H1 (cell line): Measurements from ENCODE around the gene CAMTA1. TPM values are rescaled to one million over a fixed set of nuclear protein-coding genes. Genes with fewer than 3 reads are reported as not detected.

Experiments used
- CTCF ChIA-PET: fragments of 300-600 bp; sonication (Branson Sonifier 250); formaldehyde crosslinking; loops from one replicate; lab custom pipeline; 2021; ENCODE audit not compliant: partially characterized antibody; lab: Charles Lee
- POLR2A ChIA-PET: fragments of 300-600 bp; sonication (Branson Sonifier 250); formaldehyde crosslinking; loops from one replicate; lab custom pipeline; 2021; ENCODE audit warnings: inconsistent platforms; ENCODE audit not compliant: partially characterized antibody; lab: Charles Lee
- DNase-seq, 2 experiments: peaks; one replicate each; pipeline versions ENCODE4 v3.0.0 to v3.0.0-alpha.2; 2010 to 2022; ENCODE audit warnings: low spot score in 2 of 2, low read depth in 1 of 2, mixed read lengths in 1 of 2
- FAIRE-seq: peaks from 2 replicates; lab custom pipeline; 2011; peaks lifted over from hg19 to GRCh38; lab: Jason Lieb, UNC
- H2AFZ ChIP-seq: 2 replicates; pipeline ENCODE4 v1.8.1; 2012; ENCODE audit warnings: low read length, inconsistent platforms
- H2AK5ac ChIP-seq: 2 replicates; pipeline ENCODE4 v1.6.1; 2013; ENCODE audit warnings: low read depth, low read length
- H2BK120ac ChIP-seq: replicated peaks from 2 replicates; pipeline ENCODE3; 2013; ENCODE audit warnings: low read depth, low read length, inconsistent platforms
- H2BK12ac ChIP-seq: 2 replicates; pipeline ENCODE4 v1.6.1; 2013; ENCODE audit warnings: low read depth, low read length
- H2BK15ac ChIP-seq: 2 replicates; pipeline ENCODE4 v1.6.1; 2013; ENCODE audit warnings: low read length
- H2BK20ac ChIP-seq: 2 replicates; pipeline ENCODE4 v1.6.1; 2013; ENCODE audit warnings: low read length
- H2BK5ac ChIP-seq: 2 replicates; pipeline ENCODE4 v1.6.1; 2013; ENCODE audit warnings: low read depth, low read length
- H3K14ac ChIP-seq: 2 replicates; pipeline ENCODE4 v1.6.1; 2013; ENCODE audit warnings: inconsistent platforms; ENCODE audit not compliant: insufficient read length
- H3K18ac ChIP-seq: 2 replicates; pipeline ENCODE4 v1.6.1; 2013; ENCODE audit warnings: low read length; ENCODE audit errors: extremely low read depth
- H3K23ac ChIP-seq: 2 replicates; pipeline ENCODE4 v1.6.1; 2013; ENCODE audit warnings: inconsistent platforms; ENCODE audit not compliant: insufficient read length
- H3K23me2 ChIP-seq: 2 replicates; pipeline ENCODE4 v1.6.1; 2013; ENCODE audit warnings: low read depth, low read length
- H3K27ac ChIP-seq: 2 replicates; pipeline ENCODE4 v1.6.1; 2011; ENCODE audit warnings: low read depth, low read length, inconsistent platforms
- H3K27me3 ChIP-seq, 4 experiments: replicated peaks in 1 of 4; 1 replicate in 1 of 4; 2 replicates in 3 of 4; pipeline versions ENCODE4 v1.6.1 to v1.8.1; 2011 to 2013; ENCODE audit warnings: low read length in 3 of 4, mild to moderate bottlenecking in 3 of 4, inconsistent platforms in 2 of 4, mixed read lengths in 2 of 4, moderate library complexity in 1 of 4; ENCODE audit not compliant: control insufficient read depth in 3 of 4, insufficient read depth in 3 of 4; ENCODE audit errors: extremely low read depth in 1 of 4
- H3K36me3 ChIP-seq, 4 experiments: 2 replicates each; pipeline versions ENCODE4 v1.6.1 to v1.8.1; 2011 to 2013; ENCODE audit warnings: mild to moderate bottlenecking in 4 of 4, low read length in 3 of 4, moderate library complexity in 2 of 4, control low read depth in 1 of 4, inconsistent platforms in 1 of 4; ENCODE audit not compliant: insufficient read depth in 4 of 4, control insufficient read depth in 2 of 4
- H3K4ac ChIP-seq: replicated peaks from 2 replicates; pipeline ENCODE3; 2013; ENCODE audit warnings: low read length, low read depth, mixed read lengths, inconsistent platforms; ENCODE audit not compliant: insufficient read length
- H3K4me1 ChIP-seq, 4 experiments: replicated peaks in 1 of 4; 1 replicate in 1 of 4; 2 replicates in 3 of 4; pipeline versions ENCODE4 v1.6.1 to v1.8.1; 2011 to 2013; ENCODE audit warnings: low read length in 3 of 4, inconsistent platforms in 2 of 4, mixed read lengths in 1 of 4; ENCODE audit not compliant: insufficient read depth in 4 of 4, control insufficient read depth in 3 of 4
- H3K4me2 ChIP-seq, 2 experiments: 2 replicates each; pipeline versions ENCODE4 v1.6.1 to v1.8.1; 2011 to 2013; ENCODE audit warnings: low read depth in 2 of 2, low read length in 2 of 2, control low read depth in 1 of 2, inconsistent platforms in 1 of 2, mild to moderate bottlenecking in 1 of 2; ENCODE audit not compliant: insufficient read depth in 1 of 2
- H3K4me3 ChIP-seq, 4 experiments: fragments of 200-600, 300-600 bp in 1 of 4; sonication (generic), shearing (Covaris generic), sonication (Bioruptor Twin) in 1 of 4; 2 replicates each; pipeline versions ENCODE4 v1.5.1 to v1.8.1; 2011 to 2016; ENCODE audit warnings: low read length in 4 of 4, low read depth in 3 of 4, control low read depth in 2 of 4, inconsistent platforms in 2 of 4, mild to moderate bottlenecking in 2 of 4, mixed read lengths in 1 of 4, moderate library complexity in 1 of 4; ENCODE audit not compliant: insufficient read depth in 2 of 4; ENCODE audit errors: extremely low read depth in 1 of 4
- H3K56ac ChIP-seq: replicated peaks from 2 replicates; pipeline ENCODE3; 2013; ENCODE audit warnings: low read depth, mild to moderate bottlenecking, mixed read lengths, low read length, inconsistent platforms; ENCODE audit not compliant: insufficient read length
- H3K79me1 ChIP-seq: 2 replicates; pipeline ENCODE4 v1.6.1; 2013; ENCODE audit warnings: low read depth, low read length, control low read depth
- H3K79me2 ChIP-seq, 2 experiments: 2 replicates each; pipeline versions ENCODE4 v1.6.1 to v1.8.1; 2012 to 2013; ENCODE audit warnings: low read length in 2 of 2, mild to moderate bottlenecking in 2 of 2, inconsistent platforms in 1 of 2; ENCODE audit not compliant: insufficient read depth in 2 of 2, control insufficient read depth in 1 of 2
- H3K9ac ChIP-seq, 4 experiments: replicated peaks in 1 of 4; 1 replicate in 1 of 4; 2 replicates in 3 of 4; pipeline versions ENCODE4 v1.6.1 to v1.8.1; 2011 to 2013; ENCODE audit warnings: low read depth in 3 of 4, low read length in 3 of 4, control low read depth in 2 of 4, mild to moderate bottlenecking in 2 of 4, moderate library complexity in 2 of 4, inconsistent platforms in 1 of 4; ENCODE audit errors: extremely low read depth in 1 of 4
- H3K9me3 ChIP-seq, 2 experiments: 2 replicates each; pipeline versions ENCODE4 v1.6.1 to v1.8.1; 2012 to 2013; ENCODE audit warnings: mild to moderate bottlenecking in 2 of 2, moderate library complexity in 2 of 2, control low read depth in 1 of 2, inconsistent platforms in 1 of 2, low read depth in 1 of 2, low read length in 1 of 2, mixed read lengths in 1 of 2; ENCODE audit not compliant: insufficient read depth in 2 of 2
- H4K20me1 ChIP-seq, 2 experiments: replicated peaks in 1 of 2; 2 replicates each; pipeline versions ENCODE3 to v1.8.1; 2011 to 2013; ENCODE audit warnings: inconsistent platforms in 2 of 2, low read length in 2 of 2, mild to moderate bottlenecking in 1 of 2; ENCODE audit not compliant: insufficient read depth in 2 of 2, control insufficient read depth in 1 of 2
- H4K5ac ChIP-seq: 2 replicates; pipeline ENCODE4 v1.6.1; 2013; ENCODE audit warnings: low read length, low read depth, mixed read lengths, inconsistent platforms; ENCODE audit not compliant: insufficient read length
- H4K8ac ChIP-seq: 2 replicates; pipeline ENCODE4 v1.8.0; 2013; ENCODE audit warnings: mild to moderate bottlenecking, moderate library complexity, low read length, inconsistent platforms; ENCODE audit not compliant: insufficient read depth; ENCODE audit errors: extremely low read depth
- H4K91ac ChIP-seq: replicated peaks from 2 replicates; pipeline ENCODE3; 2013; ENCODE audit warnings: low read length, mixed read lengths, inconsistent platforms; ENCODE audit not compliant: insufficient read length
- CBX8 ChIP-seq: fragments of 300-800, 300-1000 bp; sonication (generic); IDR thresholded peaks from 2 replicates; pipeline ENCODE4 v1.7.1; 2016; ENCODE audit warnings: low read depth, low read length, borderline replicate concordance
- CHD1 ChIP-seq: IDR thresholded peaks from 2 replicates; pipeline ENCODE4 v1.6.1; 2012; ENCODE audit warnings: low read depth, low read length, improper control_type of control experiment
- CREB1 ChIP-seq: IDR thresholded peaks from 2 replicates; pipeline ENCODE4 v1.6.1; 2012; ENCODE audit warnings: inconsistent platforms
- GABPA ChIP-seq: IDR thresholded peaks from 2 replicates; pipeline ENCODE4 v1.6.1; 2011; ENCODE audit warnings: mild to moderate bottlenecking, low read length, moderate library complexity, borderline replicate concordance; ENCODE audit not compliant: insufficient read depth
- GTF2F1 ChIP-seq: IDR thresholded peaks from 2 replicates; pipeline ENCODE4 v1.6.1; 2012; ENCODE audit warnings: low read depth, low read length, improper control_type of control experiment, borderline replicate concordance
- JUND ChIP-seq: IDR thresholded peaks from 2 replicates; pipeline ENCODE4 v1.6.1; 2011; ENCODE audit warnings: mild to moderate bottlenecking, improper control_type of control experiment, low read length
- KDM5A ChIP-seq: fragments of 200-600 bp; IDR thresholded peaks from 2 replicates; pipeline ENCODE4 v1.7.1; 2012; ENCODE audit warnings: mild to moderate bottlenecking, low read length, inconsistent platforms, mixed read lengths
- SAP30 ChIP-seq: fragments of 300-600 bp; sonication (generic); IDR thresholded peaks from 2 replicates; pipeline ENCODE4 v1.7.1; 2012; ENCODE audit warnings: low read length, moderate library complexity, mild to moderate bottlenecking, inconsistent platforms; ENCODE audit not compliant: insufficient read depth, insufficient replicate concordance
- SIRT6 ChIP-seq: IDR thresholded peaks from one replicate; pipeline ENCODE4 v1.7.1; 2012; ENCODE audit warnings: low read length, inconsistent platforms
- TCF12 ChIP-seq: IDR thresholded peaks from 2 replicates; pipeline ENCODE4 v1.6.1; 2011; ENCODE audit warnings: low read depth, mild to moderate bottlenecking, low read length
- YY1 ChIP-seq: IDR thresholded peaks from 2 replicates; pipeline ENCODE4 v1.6.1; 2011; ENCODE audit warnings: low read depth, mild to moderate bottlenecking, low read length
- WGBS, 2 experiments: shearing (Covaris generic) in 1 of 2; methylation state at CpG; one replicate each; pipeline versions ENCODE4 v1.1.6 to v1.1.7; 2013 to 2015; ENCODE audit warnings: low lambda C conversion rate in 2 of 2, mixed read lengths in 2 of 2, inconsistent platforms in 1 of 2, low coverage in 1 of 2, missing lambda C conversion rate in 1 of 2; ENCODE audit not compliant: insufficient replicate concordance in 2 of 2, insufficient coverage in 1 of 2, insufficient read length in 1 of 2; ENCODE audit errors: extremely low coverage in 1 of 2, missing lambda C conversion rate in 1 of 2; 5-methylcytosine and 5-hydroxymethylcytosine counted together
- polyA plus RNA-seq, 7 experiments: library from polyadenylated mRNA; depleted of rRNA in 3 of 7; stranded (reverse) in 5 of 7; unstranded in 2 of 7; fragments of >200 nt in 5 of 7; fragments of 200-250 nt in 2 of 7; gene quantifications; 1 replicate in 5 of 7; 2 replicates in 1 of 7; 4 replicates in 1 of 7; pipeline versions ENCODE4 v1.2.1 to v1.2.3, GENCODE V29; 2011 to 2013; ENCODE audit warnings: missing spikeins in 2 of 7, mixed read lengths in 2 of 7
- total RNA-seq: library from RNA; stranded (reverse); fragmentation: NEBNext Ultra II Directional; extraction: Animal tissue kit (Norgen Biotek cat#: 25700); gene quantifications from 2 replicates; pipeline ENCODE4 v1.2.1, GENCODE V29; 2021

Gene CAMTA1
- total and polyA plus RNA-seq, 2 of the 8 experiments (the other 6 are each of a cell fraction or from before 2014, with no cell fraction given), result 65.0 to 119 TPM

GRCh38 chr1:7777591-7777990, 992.3 kb downstream of the CAMTA1 start:
- Histone ChIP-seq H2BK120ac (no peak overlapping the region), H2BK5ac (no peak overlapping the region), H2AFZ (no peak overlapping the region), H3K36me3 (peaks cover 4 to 47% (median 24%) of the 10 kb centered on the region in 4 experiments; a peak in 7 of 8 replicates), H3K23me2 (no peaks in the 10 kb centered on the region), H3K18ac (no peak overlapping the region), H3K4me3 (no peak overlapping the region), H4K5ac (no peak overlapping the region), H2BK12ac (no peak overlapping the region), H2BK20ac (no peak overlapping the region), H3K27ac (no peak overlapping the region), H3K79me1 (peaks cover 2% of the 10 kb centered on the region; the same call in 1 of the 2 replicates), H3K14ac (no peak overlapping the region), H3K23ac (no peak overlapping the region), H3K9ac (no peak overlapping the region), H3K4me1 (no peaks in the 10 kb centered on the region), H3K4me2 (no peak overlapping the region), H3K9me3 (no peaks in the 10 kb centered on the region), H3K4ac (no peak overlapping the region), H3K56ac (no peak overlapping the region), H3K79me2 (peaks cover 0 to 23% of the 10 kb centered on the region in 2 experiments; a peak in 2 of 4 replicates), H2BK15ac (no peak overlapping the region), H4K8ac (no peak overlapping the region), H2AK5ac (no peak overlapping the region), H4K20me1 (peaks cover 0 to 3% of the 10 kb centered on the region in 2 experiments), H4K91ac (no peak overlapping the region), H3K27me3 (no peaks in the 10 kb centered on the region)
- DNase-seq (no peak), FAIRE-seq (no peak)
- WGBS, 2 experiments, result 91% methylated on average over 3 of the region's 3 CpGs; no CpG with 5 or more reads in 1 of the 2 experiments
- ChIA-PET CTCF (no interaction called here), POLR2A (no interaction called here)
- TF ChIP-seq KDM5A (no peak), SAP30 (no peak), CBX8 (no peak), GABPA (no peak), GTF2F1 (no peak), CHD1 (no peak), CREB1 (no peak), TCF12 (no peak), YY1 (no peak), SIRT6 (no peak), JUND (no peak)
